HEK293 (cell line): Measurements from ENCODE around the gene TBC1D16.

Experiments
- SP2 ChIP-seq: fragments of 450-650 bp; formaldehyde crosslinking; IDR thresholded peaks from 2 replicates; pipeline ENCODE4 v1.5.1; 2016; ENCODE audit warnings: missing biosample characterization, missing genetic modification characterization
- ZNF121 ChIP-seq: fragments of 450-650 bp; formaldehyde crosslinking; IDR thresholded peaks from 2 replicates; pipeline ENCODE4 v1.5.1; 2016; ENCODE audit warnings: missing biosample characterization, missing genetic modification characterization
- ZNF274 ChIP-seq, 2 experiments: fragments of 200-500 bp in 1 of 2; fragments of 450-650 bp in 1 of 2; sonication (Bioruptor generic) in 1 of 2; formaldehyde crosslinking in 1 of 2; IDR thresholded peaks; 2 replicates each; pipeline versions ENCODE4 v1.5.1 to v1.6.1; 2014 to 2016; ENCODE audit warnings: borderline replicate concordance in 1 of 2, inconsistent platforms in 1 of 2, low read length in 1 of 2, missing biosample characterization in 1 of 2, missing genetic modification characterization in 1 of 2
- ZNF292 ChIP-seq: fragments of 450-650 bp; formaldehyde crosslinking; IDR thresholded peaks from 2 replicates; pipeline ENCODE4 v1.5.1; 2016; ENCODE audit warnings: low read depth, missing biosample characterization, missing genetic modification characterization, borderline replicate concordance

- TF ChIP-seq ZNF121 (no peak), SP2 (tag by site-specific recombination) (no peak), ZNF292 (no peak), ZNF274 (IDR thresholded peaks at IDR 0.05; ENCODE audit: low read length) (no peak), ZNF274 (tag by site-specific recombination; IDR thresholded peaks at IDR 0.05; ENCODE audit: borderline replicate concordance) (no peak)
Observed at GRCh38 chr17:79974566-79975497, 60.8 kb downstream of the TBC1D16 start.
